ENCODE data around the gene ALDH1L2. TPM values are rescaled to one million over a fixed set of nuclear protein-coding genes. Genes with fewer than 3 reads are reported as not detected.

The ALDH1L2 gene
- polyA plus RNA-seq, 4 donors = 0.72 to 1.5 (median 1.2) TPM

DNA sequence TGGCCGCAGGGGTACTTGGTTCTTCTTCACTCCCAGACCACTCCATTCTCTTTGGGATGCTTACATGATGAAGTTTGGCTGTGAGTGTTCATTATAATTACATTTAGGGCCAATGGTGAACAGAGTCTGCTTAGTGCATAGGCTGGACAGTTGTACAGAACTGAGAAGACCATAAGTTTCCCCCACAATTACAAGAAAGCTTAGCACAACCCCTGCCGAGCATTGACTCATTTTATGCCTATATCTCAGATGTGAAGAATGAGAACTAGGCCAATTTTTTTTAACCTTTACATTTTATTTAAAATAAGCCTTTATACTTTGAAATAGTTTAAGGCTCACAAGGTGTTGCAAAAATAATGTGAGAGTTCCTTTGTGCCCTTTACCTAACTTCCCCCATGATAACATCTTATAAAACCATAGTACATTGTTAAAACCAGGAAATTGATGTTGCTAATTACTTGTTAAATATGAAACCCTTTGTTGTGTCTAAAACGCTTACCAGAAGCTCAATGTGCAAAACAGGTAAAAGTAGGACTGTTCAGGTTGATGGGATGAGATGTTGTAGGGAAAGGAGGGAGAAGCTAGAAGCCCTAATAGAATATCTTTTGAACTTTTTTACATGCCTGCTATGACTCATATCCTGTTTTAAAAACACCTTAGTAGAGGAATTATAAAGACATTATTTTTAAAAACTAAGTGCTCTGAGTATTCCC, 47.2 kb downstream of the ALDH1L2 start:
- no peak for DNase-seq (ENCODE audit: low read depth in 4 of 4, low spot score in 2 of 4)

DNA sequence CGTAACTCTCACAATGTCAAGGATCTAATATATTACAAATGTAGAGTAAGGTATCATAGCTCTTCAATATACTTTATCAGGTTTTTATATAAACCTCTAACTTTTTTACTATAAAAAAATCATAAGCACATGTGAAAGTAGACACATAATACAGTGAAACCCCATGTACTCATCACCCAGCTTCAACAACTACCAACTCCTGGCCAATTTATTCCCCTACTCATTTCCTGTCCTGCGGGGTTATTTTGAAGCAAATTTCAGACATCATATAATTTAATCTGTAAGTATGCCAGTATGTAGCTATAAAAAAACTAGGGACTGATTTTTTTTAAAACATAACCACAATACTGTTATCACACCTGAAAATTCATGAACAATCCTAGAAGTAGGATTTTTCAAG, 50.4 kb downstream of the ALDH1L2 start:
- no peak for DNase-seq (ENCODE audit: low read depth in 4 of 4, low spot score in 2 of 4)

DNA sequence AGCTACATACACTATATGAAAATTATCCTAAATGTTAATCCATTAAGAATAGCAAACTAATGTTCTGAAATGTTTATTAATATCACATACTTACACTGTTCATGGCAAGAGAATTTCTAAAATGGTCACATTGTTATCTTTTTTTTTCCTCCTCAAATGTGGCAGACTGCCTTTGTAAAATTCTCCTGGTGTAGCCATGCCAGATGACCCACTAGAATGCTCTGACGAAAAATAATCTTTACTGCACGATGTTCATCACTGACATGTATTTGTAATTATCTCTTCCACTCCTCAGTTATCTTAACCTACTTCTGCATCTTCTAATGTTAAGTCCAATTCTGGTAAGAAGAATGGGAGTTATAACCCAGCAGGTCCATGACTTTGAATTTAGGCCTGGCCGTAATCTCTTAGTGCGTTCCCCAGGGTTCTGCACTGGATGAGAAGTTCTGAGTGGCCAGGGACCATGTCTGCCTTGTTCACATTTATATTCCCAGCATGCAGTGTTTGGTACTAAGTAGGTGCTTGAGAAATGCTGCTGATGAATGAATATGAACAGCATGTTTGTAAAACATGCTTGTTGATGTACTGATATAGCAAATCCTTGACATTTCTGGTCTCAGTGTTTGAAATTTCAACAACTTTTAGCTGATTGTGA, 51.4 kb downstream of the ALDH1L2 start:
- DNase-seq (ENCODE audit: low read depth in 4 of 4, low spot score in 2 of 4) = no peak

- DNase-seq (ENCODE audit: low read depth in 4 of 4, low spot score in 2 of 4) = no peak
Observed at GRCh38 chr12:105030820-105031807, 53.1 kb downstream of the ALDH1L2 start.

DNA sequence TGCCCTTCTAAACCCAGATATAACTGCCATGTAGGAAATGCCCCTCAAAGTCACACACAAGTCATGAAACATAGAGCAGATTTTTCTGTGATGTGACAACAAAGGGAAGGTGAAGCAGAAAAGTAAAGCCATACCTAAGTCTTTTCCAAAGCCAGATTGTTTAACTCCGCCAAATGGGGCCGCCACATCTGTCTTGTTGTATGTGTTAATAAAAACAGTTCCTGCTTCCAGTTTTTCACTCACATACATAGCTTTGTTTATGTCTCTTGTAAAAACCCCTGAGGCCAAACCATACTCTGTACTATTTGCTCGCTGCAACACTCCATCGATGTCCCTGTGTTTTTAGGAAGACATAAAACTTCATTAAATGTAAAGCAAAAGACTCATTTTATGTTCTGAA, 57.8 kb downstream of the ALDH1L2 start:
- DNase-seq (ENCODE audit: low read depth in 4 of 4, low spot score in 2 of 4) = peak in 3 of 4 donors; percentile 7 to 44 (median 10)

DNA sequence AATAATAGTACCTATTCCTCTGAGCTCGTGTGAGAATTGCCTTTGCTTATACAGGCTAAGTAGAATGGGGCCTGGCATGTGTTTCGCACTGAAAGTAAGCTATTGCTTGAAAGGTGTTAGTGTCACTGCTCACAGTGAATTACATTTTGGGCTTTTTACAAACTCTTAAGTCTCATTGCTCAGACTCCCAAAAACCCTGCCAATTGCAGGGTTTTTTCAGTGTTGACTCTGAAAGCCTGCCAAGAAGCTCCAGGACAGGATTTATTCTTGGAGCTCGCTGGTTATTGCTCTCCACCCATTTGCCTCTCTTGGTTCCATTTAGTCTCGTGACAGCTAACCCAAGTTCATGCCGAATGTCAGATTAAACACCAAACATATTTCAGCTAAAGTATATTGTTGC, 58.4 kb downstream of the ALDH1L2 start:
- DNase-seq (ENCODE audit: low read depth in 4 of 4, low spot score in 2 of 4) = peak; percentile 42 to 75 (median 64)

GRCh38 chr12:105024928-105025327, 59.3 kb downstream of the ALDH1L2 start:
- peak in 1 of 4 donors; percentile 19 for DNase-seq (ENCODE audit: low read depth in 4 of 4, low spot score in 2 of 4)

GRCh38 chr12:105020241-105020962, 63.9 kb downstream of the ALDH1L2 start:
- DNase-seq (ENCODE audit: low read depth in 4 of 4, low spot score in 2 of 4) = no peak

- no peak for DNase-seq (ENCODE audit: low read depth in 4 of 4, low spot score in 2 of 4)
Observed at GRCh38 chr12:105018776-105019175, 65.5 kb downstream of the ALDH1L2 start.

- no peak for DNase-seq (ENCODE audit: low read depth in 4 of 4, low spot score in 2 of 4)
Observed at GRCh38 chr12:105018012-105018411, 66.2 kb downstream of the ALDH1L2 start.

DNA sequence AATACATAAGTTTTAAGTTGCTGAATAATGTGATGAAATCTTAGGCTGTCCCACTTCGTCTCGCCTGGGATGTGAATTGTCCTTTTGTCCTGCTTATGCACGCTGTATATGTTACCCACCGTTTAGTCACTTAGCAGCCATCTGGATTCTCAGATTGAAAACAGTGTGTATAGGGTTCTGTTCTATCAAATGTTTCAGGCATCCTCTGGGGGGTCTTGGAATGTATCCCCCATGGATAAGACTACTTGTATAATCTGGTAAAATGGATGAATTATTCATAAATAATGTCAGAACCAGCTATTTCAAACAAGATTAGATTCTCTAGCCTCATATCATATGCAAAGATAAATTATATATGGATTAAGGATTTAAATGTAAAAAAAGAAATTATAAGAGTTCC, 68.7 kb downstream of the ALDH1L2 start:
- no peak for DNase-seq (ENCODE audit: low read depth in 4 of 4, low spot score in 2 of 4)

DNA sequence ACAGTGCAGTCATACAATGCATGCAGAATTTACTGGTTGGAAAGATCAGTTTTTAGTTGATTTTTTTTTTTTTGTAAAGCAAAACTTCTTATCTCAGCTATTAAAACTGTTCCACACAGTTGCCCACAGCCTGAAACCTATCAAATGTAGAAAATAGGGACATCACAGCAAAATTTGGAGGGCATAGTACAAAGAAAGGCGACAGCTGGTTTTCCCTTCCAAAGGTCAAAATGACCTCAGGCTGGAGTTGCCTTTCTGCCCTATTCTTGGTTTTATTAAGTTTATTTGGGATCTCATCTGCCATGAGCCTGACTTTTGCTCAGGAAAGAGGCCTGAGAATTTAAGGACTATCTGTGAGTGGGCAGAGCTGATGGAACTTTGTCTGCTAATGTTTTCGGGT, 69.7 kb downstream of the ALDH1L2 start:
- DNase-seq (ENCODE audit: low read depth in 4 of 4, low spot score in 2 of 4) = no peak

- DNase-seq (ENCODE audit: low read depth in 4 of 4, low spot score in 2 of 4) = no peak
Observed at GRCh38 chr12:105013892-105014291, 70.4 kb downstream of the ALDH1L2 start.

GRCh38 chr12:105001476-105001875, 82.8 kb downstream of the ALDH1L2 start:
- DNase-seq (ENCODE audit: low read depth in 4 of 4, low spot score in 2 of 4) = no peak

GRCh38 chr12:104999347-104999685, 84.9 kb downstream of the ALDH1L2 start:
- DNase-seq (ENCODE audit: low read depth in 4 of 4, low spot score in 2 of 4) = no peak

DNA sequence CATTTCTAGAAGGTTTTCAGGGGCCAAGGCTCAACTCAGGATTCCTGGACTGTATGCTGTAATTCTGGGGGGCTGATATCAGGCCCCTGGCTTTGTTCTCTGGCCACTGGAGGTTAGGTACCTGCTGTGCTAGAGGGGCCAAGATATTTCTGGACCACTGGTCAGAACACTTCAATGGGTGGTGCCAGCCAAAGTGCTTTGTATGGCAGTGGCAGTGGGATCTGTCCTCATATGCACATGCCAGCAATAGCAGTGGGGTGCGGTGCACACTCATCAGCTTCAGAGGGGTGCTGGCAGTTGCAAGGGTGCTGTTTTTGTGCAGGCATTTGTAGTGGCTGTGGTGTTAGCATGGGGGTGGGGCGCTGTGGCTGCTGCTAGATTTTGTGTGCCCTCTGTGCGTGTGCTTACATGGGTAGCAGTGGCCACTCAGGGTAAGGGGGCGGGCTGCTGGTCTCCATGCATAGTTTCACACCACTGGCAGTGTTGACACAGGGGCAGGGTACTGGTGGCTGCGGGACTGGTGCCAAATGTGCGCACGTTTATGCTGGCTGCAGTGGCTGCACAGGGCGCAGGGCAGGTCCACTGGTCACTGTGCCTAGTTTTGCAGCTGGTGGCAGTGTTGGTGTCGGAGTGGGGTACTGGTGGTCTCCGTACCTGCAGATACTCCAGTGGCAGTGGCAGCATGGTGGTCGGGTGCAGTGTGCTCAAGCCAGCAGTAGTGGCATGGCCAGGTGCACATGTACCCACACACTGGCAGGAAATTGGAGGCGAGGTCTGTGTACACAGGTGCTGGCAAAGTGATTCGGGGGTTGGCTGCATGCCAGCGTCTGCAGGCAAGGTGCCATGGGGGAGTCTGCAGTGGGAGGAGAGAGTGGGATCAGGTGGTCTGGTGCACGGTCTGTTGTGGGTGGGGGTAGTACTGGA, 85.6 kb downstream of the ALDH1L2 start:
- DNase-seq (ENCODE audit: low read depth in 4 of 4, low spot score in 2 of 4) = peak in 1 of 4 donors; percentile 13

DNA sequence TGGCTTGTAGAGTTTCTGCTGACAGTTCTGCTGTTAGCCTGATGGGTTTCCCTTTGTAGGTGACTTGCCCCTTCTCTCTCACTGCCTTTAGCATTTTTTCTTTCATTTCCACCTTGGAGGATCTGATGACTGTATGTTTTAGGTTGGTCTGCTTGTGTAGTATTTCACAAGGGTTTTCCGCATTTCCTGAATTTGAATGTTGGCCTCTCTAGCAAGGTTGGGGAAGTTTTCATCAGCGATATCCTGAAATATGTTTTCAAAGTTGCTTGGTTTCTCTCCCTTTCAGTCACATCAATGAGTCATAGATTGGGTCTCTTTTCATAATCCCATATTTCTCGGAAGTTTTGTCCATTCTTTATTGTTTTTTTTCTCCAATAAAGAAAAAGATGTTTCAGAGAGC, 86.7 kb downstream of the ALDH1L2 start:
- DNase-seq (ENCODE audit: low read depth in 4 of 4, low spot score in 2 of 4) = no peak

GRCh38 chr12:104994336-104994735, 89.9 kb downstream of the ALDH1L2 start:
- DNase-seq (ENCODE audit: low read depth in 4 of 4, low spot score in 2 of 4) = no peak

GRCh38 chr12:104991565-104992128, 92.6 kb downstream of the ALDH1L2 start:
- DNase-seq (ENCODE audit: low read depth in 4 of 4, low spot score in 2 of 4) = no peak
